BJ (cell line): Measurements from ENCODE around the gene ARG2. TPM values are rescaled to one million over a fixed set of nuclear protein-coding genes. Genes with fewer than 3 reads are reported as not detected.

ENCODE experiments used
- CTCF ChIA-PET: fragments of 350-600 bp; formaldehyde crosslinking; extraction: SDS; loops from one replicate; lab custom pipeline; 2021; ENCODE audit warnings: antibody characterized with exemption, inconsistent platforms; lab: Yijun Ruan, JAX
- POLR2A ChIA-PET: fragments of 300-600 bp; sonication (Branson Sonifier 250); formaldehyde crosslinking; extraction: SDS; loops from one replicate; lab custom pipeline; 2021; ENCODE audit warnings: antibody characterized with exemption; lab: Charles Lee
- DNase-seq: peaks from one replicate; pipeline ENCODE4 v3.0.0-alpha.2; 2011; ENCODE audit warnings: low read depth
- H3K27me3 ChIP-seq: 2 replicates; pipeline ENCODE4 v1.6.0; 2011; ENCODE audit warnings: low read length; ENCODE audit not compliant: control insufficient read depth, insufficient read depth
- H3K36me3 ChIP-seq: 2 replicates; pipeline ENCODE4 v1.5.1; 2011; ENCODE audit warnings: low read length; ENCODE audit not compliant: control insufficient read depth, insufficient read depth
- H3K4me3 ChIP-seq: 2 replicates; pipeline ENCODE4 v1.5.1; 2011; ENCODE audit warnings: low read depth, mild to moderate bottlenecking, control low read depth, low read length
- CTCF ChIP-seq: IDR thresholded peaks from 2 replicates; pipeline ENCODE4 v1.5.1; 2011; ENCODE audit warnings: low read depth, mild to moderate bottlenecking, control low read depth, inconsistent platforms, low read length, moderate library complexity; ENCODE audit not compliant: insufficient read depth
- polyA plus RNA-seq: library from polyadenylated mRNA; depleted of rRNA; stranded (reverse); fragments of >200 nt; gene quantifications from 2 replicates; pipeline ENCODE4 v1.2.3, GENCODE V29; 2011

ARG2 gene
- polyA plus RNA-seq, 1 experiment: 7.7 TPM

- peak overlapping the region; percentile 97 for H3K4me3 ChIP-seq
- ChIA-PET POLR2A (no interaction called here), CTCF (interaction anchor here (0.6 to 1.4 kb wide), 3 partner anchors 9 to 19 kb away, joined by 3 to 4 read pairs (median 3); no protein-coding TSS in a partner anchor)
- H3K36me3 ChIP-seq: peaks cover 2% of the 10 kb centered on the region
- no peaks in the 10 kb centered on the region for H3K27me3 ChIP-seq
- TF ChIP-seq CTCF: no peak
- no peak for DNase-seq
Measured at GRCh38 chr14:67675219-67675582, 55.5 kb downstream of the ARG2 start.

DNA sequence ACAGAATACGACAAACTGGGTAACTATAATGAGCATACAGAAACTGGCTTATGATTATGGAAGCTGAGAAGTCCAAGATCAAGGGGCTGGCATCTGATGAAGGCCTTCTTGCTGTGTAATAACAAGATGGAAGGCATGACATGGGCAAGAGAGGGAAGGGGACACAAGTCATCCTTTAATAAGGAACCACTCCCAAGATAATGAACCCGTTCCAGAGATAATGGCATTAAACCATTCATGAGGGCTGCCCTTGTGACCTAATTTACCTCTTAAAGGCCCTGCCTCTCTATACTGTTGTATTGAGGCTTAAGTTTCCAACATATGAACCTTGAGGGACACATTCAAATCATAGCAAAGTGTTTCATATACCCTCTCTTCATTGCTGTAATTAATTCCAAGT, 59.3 kb downstream of the ARG2 start:
- POLR2A ChIA-PET: no interaction called here

DNA sequence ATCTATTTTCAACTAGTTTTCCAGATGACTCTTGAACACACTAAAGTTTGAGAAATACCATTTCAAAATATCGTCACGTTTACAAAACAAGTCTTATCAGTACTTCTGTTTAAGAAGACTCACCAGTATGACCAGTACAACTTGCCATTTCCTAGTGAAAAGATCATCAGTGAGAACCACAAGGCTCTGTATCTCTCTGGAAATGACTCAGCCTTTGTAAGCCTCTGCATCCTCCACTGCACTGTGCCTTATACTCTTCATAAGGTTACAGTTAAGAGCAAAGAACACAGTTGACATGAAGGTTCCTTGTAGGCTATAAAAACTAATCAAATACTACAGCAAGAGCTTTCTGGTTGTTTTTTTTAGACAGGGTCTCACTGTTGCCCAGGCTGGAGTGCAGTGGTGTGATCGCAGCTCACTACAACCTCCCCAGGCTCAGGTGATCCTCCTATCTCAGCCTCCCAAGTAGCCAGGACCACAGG, 60.4 kb downstream of the ARG2 start:
- ChIA-PET CTCF (interaction anchor here (0.6 to 1.0 kb wide), 2 partner anchors 22 to 109 kb away, joined by 3 read pairs; no protein-coding TSS in a partner anchor), POLR2A (no interaction called here)
- Histone ChIP-seq H3K4me3 (no peak overlapping the region), H3K27me3 (no peaks in the 10 kb centered on the region), H3K36me3 (peaks cover 5% of the 10 kb centered on the region)
- TF ChIP-seq CTCF: no peak
- no peak for DNase-seq

More for the DNA sequence above, 59.3 kb downstream of the ARG2 start:
- Histone ChIP-seq H3K4me3 (no peak overlapping the region), H3K27me3 (no peaks in the 10 kb centered on the region), H3K36me3 (peaks cover 2% of the 10 kb centered on the region)
- CTCF ChIA-PET: interaction anchor here (1.1 kb wide), 1 partner anchor 9 kb away, joined by 4 read pairs; no protein-coding TSS in a partner anchor
- no peak for DNase-seq
- TF ChIP-seq CTCF: no peak

- ChIA-PET POLR2A (no interaction called here), CTCF (interaction anchor here (1.0 kb wide), 1 partner anchor 110 kb away, joined by 3 read pairs; no protein-coding TSS in a partner anchor)
- no peak for DNase-seq
- H3K36me3 ChIP-seq: peaks cover 7% of the 10 kb centered on the region
- no peak overlapping the region for H3K4me3 ChIP-seq
- no peak for TF ChIP-seq CTCF
- no peaks in the 10 kb centered on the region for H3K27me3 ChIP-seq
Measured at GRCh38 chr14:67680941-67681340, 61.2 kb downstream of the ARG2 start.

DNA sequence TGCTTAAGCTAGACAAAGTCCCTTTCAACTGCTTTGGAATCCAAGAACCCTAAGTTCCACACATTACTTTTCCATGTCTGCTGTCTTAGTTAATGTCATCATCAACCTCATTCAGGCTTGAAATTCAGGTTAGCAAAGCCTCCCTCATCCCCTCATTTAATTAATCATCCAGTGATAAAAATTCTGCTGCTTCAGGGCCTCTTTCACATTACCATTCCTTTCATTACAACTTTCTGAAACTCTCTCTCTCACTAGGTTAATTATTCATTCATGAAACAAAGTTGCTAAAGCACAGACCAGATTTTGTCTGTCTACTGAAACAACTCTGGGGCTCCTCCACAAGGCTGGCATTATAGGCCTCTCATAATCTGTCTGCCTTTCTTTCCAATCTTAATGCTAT, 64.1 kb downstream of the ARG2 start:
- TF ChIP-seq CTCF: no peak
- ChIA-PET POLR2A (no interaction called here), CTCF (interaction anchor here (1.9 kb wide), 1 partner anchor 113 kb away, joined by 4 read pairs; no protein-coding TSS in a partner anchor)
- no peak for DNase-seq
- Histone ChIP-seq H3K4me3 (no peak overlapping the region), H3K27me3 (no peaks in the 10 kb centered on the region), H3K36me3 (peaks cover 10% of the 10 kb centered on the region; the same call in 1 of the 2 replicates)
